Raji (cell line): ENCODE data around the gene SPATS2L.

Source experiments
- POLR2A ChIP-seq: IDR thresholded peaks from 2 replicates; pipeline ENCODE4 v1.6.1; 2011; ENCODE audit warnings: low read depth, low read length, control low read depth; ENCODE audit not compliant: insufficient read depth

SPATS2L gene

GRCh38 chr2:200365209-200365608, 58.7 kb downstream of the SPATS2L start:
- TF ChIP-seq POLR2A = no peak

GRCh38 chr2:200367155-200367554, 60.7 kb downstream of the SPATS2L start:
- TF ChIP-seq POLR2A = no peak

GRCh38 chr2:200369886-200370285, 63.4 kb downstream of the SPATS2L start:
- TF ChIP-seq POLR2A = no peak

GRCh38 chr2:200373231-200373630, 66.7 kb downstream of the SPATS2L start:
- no peak for TF ChIP-seq POLR2A

- TF ChIP-seq POLR2A = no peak
These were observed 67.5 kb downstream of the SPATS2L start for GRCh38 chr2:200373973-200374416.

GRCh38 chr2:200376513-200377354, 70.2 kb downstream of the SPATS2L start:
- no peak for TF ChIP-seq POLR2A

GRCh38 chr2:200377355-200378336, 71.2 kb downstream of the SPATS2L start:
- TF ChIP-seq POLR2A = no peak

- no peak for TF ChIP-seq POLR2A
These were observed 72.3 kb downstream of the SPATS2L start for GRCh38 chr2:200378652-200379290.

- TF ChIP-seq POLR2A = no peak
These were observed 73.1 kb downstream of the SPATS2L start for GRCh38 chr2:200379481-200380090.

- TF ChIP-seq POLR2A = no peak
These were observed 73.6 kb downstream of the SPATS2L start for GRCh38 chr2:200380091-200380561.

GRCh38 chr2:200380833-200381542, 74.5 kb downstream of the SPATS2L start:
- TF ChIP-seq POLR2A = no peak

- TF ChIP-seq POLR2A = no peak
These were observed 76.4 kb downstream of the SPATS2L start for GRCh38 chr2:200382874-200383273.

- TF ChIP-seq POLR2A = no peak
These were observed 77.1 kb downstream of the SPATS2L start for GRCh38 chr2:200383380-200384110.
